ENCODE measurements around the gene GTSF1L.

- TF ChIP-seq, protein P1, sequence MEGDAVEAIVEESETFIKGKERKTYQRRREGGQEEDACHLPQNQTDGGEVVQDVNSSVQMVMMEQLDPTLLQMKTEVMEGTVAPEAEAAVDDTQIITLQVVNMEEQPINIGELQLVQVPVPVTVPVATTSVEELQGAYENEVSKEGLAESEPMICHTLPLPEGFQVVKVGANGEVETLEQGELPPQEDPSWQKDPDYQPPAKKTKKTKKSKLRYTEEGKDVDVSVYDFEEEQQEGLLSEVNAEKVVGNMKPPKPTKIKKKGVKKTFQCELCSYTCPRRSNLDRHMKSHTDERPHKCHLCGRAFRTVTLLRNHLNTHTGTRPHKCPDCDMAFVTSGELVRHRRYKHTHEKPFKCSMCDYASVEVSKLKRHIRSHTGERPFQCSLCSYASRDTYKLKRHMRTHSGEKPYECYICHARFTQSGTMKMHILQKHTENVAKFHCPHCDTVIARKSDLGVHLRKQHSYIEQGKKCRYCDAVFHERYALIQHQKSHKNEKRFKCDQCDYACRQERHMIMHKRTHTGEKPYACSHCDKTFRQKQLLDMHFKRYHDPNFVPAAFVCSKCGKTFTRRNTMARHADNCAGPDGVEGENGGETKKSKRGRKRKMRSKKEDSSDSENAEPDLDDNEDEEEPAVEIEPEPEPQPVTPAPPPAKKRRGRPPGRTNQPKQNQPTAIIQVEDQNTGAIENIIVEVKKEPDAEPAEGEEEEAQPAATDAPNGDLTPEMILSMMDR (IDR thresholded peaks at IDR 0.05), result no peak
- TF ChIP-seq POLR2A (IDR thresholded peaks at IDR 0.05; ENCODE audit: low read depth), result no peak
- no peak for TF ChIP-seq EP300 (IDR thresholded peaks at IDR 0.05)
Observed at GRCh38 chr20:43676368-43676767, 50.4 kb downstream of the GTSF1L start.
